CD4-positive, alpha-beta T cell treated with Interleukin-6 at 100 ng/mL for 8 hours (primary cell): ENCODE data around the gene HDAC7.

ENCODE experiments used
- DNase-seq: peaks from one replicate; pipeline ENCODE4 v3.0.0-alpha.2; 2020; ENCODE audit warnings: mixed read lengths, low spot score

HDAC7 gene

DNA sequence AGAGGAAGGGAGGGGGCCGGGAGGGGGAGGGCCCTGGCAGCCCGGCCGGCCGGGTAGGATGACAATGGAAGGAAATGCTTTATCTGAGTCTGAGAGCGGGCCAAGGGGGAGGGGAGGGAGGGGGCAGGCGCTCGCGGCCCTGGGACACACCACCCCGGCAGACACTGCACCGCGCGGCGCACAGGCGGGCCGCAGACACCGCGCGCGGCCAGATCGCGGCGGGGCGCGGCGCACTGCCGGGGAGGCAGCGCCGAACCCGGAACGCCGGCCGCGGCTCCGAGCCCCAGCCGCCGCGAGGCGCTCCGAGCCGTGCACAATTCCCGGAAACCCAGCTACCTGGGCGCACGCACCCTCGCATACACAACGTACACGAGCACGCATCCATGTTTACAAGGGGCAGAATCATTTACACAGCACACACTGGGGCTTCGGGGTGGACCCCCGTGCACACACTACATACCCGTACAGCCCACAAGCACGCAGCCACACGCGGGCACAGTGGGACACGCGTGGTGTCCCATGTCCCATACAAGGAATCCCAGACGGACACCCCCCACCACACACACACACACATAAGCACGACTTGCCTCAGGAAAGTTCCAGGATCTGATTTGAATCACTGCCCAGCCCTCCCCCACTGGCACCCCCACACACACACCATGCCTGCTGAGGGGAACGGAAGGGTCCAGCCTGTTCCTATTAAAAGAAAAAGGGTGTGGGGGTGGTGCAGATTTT lies at the start of gene HDAC7:
TSS of gene HDAC7 (minus strand) at position 8 of the 735 bp plus-strand sequence. CDS start 118 bp downstream, outside the sequence.
- peak; percentile 80 for DNase-seq

DNA sequence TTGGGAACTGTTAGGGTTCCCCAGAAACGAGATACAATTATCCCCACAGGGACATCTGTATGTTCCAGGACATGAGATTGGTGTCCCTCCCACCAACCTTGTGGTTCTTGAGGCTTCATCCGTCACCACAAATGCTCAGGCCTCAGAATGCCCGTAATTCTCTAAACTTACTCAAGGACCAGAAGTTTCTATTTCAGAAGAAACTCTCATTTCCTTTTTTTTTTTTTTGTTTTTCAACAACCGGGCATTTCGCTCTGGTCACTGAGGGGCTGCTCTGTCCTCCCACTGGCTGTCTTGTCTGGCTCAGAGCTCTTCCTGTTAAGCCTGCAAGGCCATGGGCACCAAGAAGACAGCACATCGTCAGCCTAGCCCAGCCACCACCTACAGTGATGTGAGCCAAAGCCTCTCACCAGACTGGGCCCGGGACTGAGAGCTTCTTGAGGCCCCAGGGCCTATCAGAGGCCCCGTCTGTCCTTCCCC lies 48.9 kb upstream of the HDAC7 start:
- DNase-seq, result no peak

DNA sequence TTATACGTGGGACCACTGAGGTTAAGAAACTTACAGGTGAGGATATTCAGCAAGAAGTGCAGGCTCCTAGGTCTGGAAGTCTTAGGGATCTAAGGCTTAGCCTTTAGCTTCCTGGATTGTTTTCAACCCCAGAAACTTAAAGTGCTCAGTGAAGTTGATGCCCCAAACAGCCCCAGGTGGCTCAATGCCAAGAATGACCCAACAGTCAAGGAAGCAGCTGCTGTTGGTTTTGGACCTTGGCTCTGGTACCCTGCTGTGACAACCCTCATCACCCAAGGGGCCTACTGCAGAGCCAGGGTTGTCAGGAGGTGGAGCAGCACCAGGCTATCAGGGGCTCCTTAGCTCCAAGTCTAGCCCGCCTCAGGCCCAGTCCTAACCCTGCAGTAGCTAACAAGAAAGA lies 48.3 kb upstream of the HDAC7 start:
- no peak for DNase-seq

DNA sequence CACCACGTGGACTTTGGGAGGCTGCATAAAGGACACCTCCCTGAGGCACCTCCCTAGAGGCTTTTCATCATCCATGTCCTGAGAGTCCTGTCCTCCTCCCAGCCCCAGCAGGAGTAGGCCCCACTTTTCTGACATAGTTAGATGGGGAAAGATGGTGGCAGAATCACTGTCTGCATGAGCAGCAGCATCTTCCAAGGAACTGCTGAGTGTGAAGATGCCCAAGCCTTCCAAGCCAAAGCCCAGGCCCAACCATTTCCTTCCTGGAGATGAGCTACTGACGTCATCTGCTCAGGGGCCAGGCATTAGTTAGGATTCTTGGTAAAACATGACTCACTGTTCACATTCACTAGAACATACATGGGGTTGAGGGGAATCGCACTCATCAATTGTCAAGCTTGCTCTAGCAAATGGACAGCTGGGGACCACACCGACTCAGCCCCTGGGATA lies 47.8 kb upstream of the HDAC7 start:
- no peak for DNase-seq

DNA sequence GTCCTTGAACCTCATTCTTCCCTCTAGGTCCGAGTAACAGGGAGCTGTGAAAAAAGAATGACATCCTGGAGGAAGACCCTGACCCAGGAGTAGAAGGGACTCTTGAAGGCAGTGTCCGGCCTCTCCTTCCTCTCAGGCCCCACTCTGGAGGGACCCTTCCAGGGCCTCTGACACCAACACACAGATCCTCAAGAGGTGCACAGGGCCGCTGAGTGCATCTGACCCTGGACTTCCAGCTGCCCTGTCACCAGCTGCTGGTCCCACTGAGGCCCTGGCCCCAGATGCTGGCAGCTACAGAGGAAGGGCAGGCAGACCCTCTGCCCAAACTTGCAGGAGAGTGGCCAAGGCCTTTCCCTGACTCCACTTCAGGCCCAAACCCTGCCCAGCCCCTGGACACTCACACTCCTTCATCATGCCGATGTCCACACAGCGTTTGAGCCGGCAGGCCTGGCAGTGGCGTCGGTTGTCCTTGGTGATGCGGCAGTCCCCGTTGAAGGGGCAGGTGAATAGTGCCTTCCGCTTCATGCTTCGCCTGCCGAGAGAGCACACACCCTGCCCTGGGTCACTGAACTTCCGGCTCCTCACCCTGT lies 45.0 kb upstream of the HDAC7 start:
- no peak for DNase-seq

DNA sequence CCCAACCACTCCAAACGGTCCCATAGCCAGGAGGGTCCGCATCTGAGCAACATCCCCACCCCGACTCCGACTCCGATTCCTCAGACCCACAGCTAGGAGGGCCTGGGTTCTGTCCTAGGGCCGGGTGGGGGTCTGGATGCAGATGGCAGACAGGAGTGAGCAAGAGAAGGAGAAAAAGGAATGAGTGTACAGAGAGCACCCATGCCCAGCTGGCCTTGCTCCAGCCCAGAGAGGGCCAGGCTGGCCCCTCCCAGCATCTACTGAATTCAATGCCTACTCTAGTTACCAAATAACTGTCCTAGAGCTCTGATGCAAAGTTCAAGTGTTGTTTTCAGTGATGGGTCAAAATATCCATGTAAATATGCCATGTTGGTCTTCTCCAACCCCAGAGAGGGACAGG lies 44.3 kb upstream of the HDAC7 start:
- no peak for DNase-seq

DNA sequence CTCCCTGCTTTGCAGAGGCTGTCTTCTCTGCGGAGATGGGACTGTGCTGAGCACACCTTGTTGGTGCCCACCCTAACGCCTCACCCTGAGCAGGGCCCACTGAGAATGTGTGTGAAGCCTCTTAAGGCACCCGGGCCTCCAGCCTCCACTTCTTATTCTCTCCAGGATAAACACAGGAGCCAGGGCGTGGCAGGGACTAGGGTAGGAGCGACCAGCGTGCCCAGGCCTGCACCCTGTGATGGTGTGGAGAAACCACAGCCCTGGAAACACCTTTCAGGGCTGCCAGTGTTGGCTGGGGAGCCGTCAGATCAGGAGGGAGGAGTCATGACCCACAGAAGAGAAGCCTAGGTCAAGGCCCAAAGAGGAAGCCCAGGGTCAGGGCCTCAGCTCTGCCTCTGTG lies 43.8 kb upstream of the HDAC7 start:
- no peak for DNase-seq

DNA sequence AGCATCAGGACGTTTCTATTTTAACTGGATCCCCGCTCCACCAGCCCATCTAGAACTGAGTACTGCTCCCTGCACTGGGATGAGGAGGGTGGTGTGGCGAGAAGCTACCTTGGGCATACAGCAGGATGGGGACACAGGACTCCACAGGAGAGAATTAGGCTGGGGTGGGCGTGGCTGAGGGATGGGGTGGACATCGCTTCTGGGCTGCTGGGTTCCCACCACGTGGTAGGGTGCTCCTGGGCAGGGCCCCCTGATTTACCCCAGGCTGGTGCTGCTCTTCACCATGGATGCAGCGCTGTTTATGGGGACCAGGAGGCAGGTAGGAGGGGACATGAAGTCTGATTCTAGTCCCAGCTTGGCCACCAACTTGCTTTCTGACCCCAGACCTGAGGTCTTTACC lies 43.2 kb upstream of the HDAC7 start:
- no peak for DNase-seq

DNA sequence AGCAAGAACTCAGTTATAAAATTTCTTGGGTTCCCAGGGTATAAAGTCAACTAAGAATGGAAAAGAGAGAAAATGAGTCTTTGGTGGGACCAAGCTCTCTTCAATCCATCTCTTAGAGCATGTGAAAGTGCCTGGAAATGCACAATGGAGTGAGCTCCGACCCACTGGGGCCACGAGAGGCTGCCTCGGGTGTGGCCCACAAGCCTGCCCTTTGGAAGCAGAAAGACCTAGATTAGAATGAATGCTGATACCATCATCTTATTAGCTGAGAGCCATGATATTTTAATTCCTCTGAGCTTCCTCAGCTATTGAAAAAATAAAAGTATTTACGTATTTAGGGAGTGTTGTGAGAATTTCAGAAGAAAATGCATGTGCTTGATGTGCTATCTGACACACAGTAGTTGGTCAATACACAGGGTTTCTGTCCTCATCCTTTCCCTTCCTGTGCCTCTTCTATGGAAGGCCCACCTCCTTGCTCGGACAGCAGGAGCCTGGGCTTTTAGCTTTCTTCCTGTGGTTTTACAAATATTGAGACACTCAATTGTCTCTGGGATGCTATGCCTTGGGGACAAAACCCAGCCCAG lies 42.6 kb upstream of the HDAC7 start:
- DNase-seq, result no peak

DNA sequence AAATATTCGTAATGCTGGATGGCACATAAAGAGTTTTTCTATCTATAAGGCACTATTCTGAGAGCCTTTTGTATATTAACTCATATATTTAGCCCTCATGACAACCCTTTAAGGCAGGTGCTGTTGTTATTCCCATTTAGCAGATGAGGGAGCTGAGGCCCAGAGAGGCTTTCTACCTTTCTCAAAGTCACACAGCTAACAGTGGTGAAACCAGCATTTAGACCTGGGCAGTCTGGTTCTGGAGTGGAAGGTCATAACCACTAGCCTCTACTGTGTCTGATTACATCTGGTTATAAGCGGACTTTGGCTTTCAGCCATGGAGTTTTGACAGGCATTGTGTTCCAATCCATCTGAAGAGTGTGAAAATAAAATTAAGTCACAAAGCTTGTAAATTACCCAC lies 41.2 kb upstream of the HDAC7 start:
- DNase-seq, result no peak

DNA sequence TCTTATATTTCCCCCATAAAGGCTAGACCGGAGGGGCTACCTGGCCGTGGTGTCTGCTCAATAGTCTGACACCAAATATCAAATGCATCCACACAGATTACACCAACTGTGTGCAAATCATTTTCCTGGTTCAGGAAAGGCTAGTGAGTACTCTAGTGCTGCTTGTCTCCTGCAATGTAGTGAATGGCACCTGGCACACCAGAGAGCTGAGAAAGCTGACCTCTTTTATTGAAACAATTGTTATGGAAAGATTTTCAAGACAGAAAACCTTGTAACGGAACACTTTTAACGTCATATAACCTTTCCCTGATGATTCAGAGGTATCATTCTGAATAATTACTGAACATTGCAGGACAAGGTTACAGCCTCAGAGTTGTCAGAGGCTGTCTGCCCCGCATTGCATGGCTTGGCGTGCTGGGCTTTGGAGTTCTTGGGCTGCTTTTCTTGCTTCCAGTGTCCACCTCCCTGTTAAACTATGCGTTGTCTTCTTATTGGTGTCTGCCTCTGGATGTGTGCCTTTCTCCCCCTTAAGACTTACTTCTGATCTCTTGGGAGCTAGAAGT lies 40.7 kb upstream of the HDAC7 start:
- no peak for DNase-seq

DNA sequence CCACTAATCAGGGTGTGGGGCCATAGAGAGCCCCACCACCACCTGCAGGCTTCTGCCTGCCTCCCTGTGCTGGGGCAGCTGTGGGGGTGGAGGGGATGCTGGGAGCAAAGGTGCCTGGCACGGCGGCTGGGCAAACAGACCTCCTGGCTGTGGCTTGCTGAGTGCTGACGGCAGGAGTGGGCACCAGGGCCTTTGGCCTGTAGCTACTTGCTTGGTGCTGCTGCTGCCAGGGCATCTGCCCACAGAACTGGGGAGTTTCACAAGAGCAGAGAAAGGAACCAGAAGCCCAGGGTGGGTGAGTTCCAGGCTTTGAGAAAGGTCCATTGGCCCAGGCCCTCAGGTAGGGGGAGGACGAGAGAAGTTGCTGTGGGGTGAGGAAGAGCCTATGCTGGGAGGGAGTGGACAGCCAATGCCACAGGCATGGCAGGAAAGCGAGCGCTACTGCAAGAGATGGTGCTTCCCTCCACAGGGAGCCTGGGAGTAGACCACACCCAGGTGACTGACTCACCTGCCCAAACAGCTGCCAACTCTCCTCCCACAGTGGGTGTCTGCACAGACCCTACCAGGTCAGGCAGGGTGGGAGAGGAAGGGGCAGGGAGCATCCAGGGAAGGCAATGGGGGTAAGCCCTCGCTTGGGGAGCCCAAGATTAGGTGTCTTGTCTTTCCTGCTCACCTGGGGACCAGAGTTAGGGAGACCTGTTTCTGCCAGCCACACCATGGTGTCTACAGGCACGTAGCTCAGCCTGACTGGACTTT lies 39.0 kb upstream of the HDAC7 start:
- DNase-seq, result no peak

DNA sequence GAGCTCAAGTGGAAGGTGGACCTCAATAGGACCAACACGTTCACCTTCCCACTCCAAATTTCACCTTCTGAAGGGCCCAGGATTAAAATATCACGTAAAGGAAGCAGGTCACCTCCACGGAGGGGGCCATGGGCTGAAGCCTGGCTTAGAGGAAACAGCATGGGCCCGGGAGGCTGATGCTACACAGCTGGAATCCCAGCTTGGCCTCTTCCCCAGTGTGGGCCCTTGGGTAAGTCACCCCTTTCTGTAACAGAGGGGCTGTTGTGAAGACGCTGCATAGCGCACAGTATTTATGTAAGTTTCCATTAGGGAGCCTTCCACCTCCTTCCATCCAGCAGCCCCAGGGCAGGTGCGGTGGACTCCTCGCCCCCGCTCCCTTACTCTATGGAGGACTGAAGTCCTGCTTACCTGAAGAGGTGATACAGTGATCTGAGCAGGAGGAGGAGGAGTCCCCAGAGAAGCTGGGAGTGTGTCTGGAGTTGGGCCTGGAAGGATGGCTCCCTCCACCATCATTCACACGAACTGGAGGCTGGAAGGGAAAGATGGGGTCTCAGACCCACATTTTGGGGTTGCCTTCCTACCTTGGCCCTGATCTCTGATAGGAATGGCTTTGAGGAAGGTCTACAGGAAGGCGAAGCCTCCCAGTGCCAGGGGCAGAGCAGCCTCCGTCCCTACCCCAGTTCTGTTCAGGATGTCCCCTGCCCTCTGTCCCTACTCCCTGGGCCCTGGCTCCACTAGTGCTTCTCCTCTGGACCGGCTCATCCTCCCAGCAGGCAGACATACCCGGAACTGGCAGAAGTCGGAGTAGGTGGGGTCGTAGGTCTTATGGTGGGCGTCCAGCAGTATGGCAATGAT lies 37.2 kb upstream of the HDAC7 start:
- no peak for DNase-seq

DNA sequence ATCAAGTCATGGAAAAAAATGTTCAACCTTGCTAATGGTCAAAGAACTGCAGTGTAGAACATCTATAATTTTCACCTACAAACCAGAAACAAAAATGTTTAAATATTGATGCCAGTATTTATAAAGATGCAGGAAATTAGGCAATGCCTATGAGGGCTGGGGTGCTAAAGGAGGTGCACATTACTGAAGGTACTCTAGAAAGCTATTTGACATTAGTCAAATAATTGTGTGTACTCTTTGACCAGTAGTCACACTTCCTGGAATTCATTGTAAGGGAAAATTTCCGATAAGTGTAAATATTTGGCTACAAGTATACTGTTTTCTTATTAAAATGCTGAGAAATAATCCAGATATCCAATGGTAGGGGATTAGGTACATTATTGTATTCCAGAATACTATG lies 36.4 kb upstream of the HDAC7 start:
- no peak for DNase-seq

DNA sequence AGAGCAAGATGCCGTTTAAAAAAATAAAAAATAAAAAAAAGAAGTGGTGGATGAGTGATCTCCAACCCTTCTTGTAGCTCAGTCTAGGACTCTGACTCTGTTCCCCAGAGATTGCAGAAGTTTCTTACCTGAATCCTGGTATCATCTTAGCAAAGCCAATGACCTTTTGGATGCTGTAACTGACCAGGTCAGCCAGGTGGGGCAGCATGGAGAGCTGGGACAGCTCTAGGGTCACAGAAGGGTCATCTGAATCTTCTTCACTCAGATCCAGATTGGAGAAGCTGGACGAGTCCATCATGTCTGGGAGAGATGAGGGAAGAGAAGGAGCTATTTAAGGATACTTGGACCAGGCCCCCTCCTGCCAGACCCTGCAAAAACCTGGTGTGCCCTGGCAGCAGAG lies 35.8 kb upstream of the HDAC7 start:
- DNase-seq, result no peak

DNA sequence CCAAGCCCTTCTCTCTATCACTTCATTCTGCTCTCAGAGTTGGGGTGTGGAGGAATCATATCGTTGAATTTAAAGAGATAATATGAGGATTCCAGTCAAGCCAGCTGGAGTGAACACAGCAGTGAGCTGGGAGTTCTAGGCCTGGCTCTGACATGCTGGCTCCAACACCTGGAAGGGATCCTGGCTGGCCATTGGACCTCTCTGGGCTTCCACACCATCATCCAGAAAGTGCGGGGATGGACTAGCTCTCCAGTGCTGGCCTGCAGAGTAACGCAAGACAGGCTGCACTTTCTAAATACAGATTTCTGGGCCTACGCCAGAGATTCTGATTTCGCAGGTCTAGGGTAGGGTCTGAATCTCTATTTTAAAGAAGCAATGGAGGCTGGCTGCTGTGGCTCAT lies 34.8 kb upstream of the HDAC7 start:
- DNase-seq, result no peak

DNA sequence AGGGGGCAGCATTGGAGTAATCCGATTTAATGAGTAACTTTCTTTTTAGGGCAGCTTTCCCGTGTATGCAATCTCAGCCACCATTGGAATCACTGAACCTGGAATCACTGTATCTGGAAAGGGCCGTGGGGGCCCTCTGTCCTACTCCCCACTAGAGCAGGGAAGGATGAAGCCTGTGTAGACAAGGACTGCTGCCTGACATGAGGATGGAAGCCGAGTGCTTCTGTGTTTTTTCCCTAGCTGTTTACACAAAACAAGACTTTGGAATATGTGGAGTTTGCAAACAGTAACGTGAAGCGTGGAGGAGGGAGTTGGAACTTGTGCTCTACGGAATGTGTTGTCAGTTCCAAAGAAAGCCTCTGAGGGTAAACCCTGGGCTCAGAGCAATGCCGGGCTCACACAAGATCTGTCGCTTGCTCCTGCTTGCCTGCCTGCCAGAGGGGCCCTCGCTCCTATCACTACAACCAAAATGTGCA lies 32.4 kb upstream of the HDAC7 start:
- DNase-seq, result no peak

DNA sequence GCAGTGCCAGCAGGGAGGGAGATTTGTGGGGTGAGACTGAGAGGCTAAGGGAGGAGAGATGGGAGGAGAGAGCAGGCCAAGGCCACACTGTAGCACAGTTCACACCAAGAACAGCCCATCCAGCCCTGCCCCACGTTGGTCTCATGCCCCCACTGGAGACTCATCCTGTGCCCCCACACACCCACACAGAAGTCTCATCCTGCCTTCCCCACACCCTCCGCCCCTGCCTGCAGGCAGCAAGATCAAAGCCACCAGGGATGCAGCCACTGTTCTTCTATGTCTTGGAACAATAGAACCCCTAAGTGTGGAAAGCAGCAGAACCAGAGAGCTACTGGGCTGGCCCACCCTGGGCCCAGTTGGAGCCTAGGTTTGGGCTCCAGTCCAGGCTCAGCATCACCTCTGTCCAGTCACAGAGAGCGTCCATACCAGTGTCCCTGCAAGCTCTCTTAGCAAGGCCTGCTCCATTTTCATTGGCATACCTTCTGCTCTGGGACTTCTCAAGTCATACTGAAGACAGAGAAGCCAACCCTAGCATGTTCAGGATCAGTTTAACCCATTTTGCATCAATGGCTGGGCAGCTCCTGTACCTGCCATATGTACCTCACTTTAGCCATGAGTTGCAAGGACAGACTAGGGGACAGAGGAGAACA lies 31.7 kb upstream of the HDAC7 start:
- no peak for DNase-seq

DNA sequence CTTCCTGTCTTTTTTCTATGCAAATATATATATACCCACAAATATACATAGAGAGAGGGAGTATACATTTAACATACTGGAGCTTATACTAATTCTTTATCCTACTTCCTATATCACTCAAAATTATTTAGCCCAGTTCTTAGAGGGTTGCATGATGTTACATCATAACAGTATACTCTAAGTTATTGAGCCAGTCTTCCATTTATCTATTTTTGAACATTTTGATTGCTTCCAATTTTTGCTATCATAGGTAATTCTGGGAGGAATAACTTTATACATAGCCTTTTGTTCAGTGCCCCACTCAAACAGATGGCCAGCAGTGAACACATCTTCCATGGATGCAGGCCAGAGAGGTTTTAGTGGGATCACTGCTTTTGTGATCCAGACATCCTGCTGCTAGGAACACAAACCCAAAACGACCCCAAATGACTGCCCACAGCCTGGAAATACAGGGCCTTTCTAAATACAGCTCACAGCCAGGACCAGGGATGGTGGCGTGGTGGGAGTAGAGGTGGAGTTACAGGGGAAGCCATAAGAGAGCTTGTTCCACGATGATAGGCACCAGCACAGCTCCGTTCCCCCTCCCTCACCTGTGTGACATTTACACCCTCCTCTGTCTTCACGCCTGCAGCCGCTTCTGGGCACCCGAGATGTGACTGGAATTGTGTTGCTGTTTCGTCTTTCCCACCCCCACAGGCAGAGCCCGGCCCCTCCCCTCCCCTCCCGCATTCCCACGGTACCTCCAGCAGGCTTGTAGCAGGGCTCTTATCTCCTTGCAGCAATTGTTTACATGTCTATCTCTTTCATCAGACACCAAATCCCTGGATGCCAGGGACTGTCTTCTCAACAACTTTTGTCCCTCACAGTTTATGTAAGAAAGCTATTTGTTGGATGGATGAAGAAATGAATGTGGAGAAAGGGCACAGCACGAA lies 30.7 kb upstream of the HDAC7 start:
- no peak for DNase-seq

DNA sequence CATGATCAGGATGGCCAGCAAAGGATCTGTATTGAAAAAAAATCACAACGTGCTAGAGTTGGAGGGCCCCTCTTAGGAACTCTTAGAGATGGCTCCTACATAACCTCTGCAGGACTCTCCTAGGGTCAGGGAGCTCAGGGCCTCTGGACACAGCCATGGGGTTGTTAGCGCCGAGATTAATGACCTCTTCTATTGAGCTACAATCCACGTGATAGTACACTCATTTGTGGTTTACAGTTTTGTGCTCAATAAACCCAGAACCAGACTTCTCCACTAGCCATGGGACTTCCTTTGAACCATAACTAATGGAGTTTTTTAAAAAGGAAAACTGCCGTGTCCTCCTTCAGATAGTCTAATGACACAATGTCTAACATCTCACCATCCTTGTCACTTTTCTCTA lies 29.6 kb upstream of the HDAC7 start:
- no peak for DNase-seq
